ENCODE measurements around the gene TMEM184B.

DNA sequence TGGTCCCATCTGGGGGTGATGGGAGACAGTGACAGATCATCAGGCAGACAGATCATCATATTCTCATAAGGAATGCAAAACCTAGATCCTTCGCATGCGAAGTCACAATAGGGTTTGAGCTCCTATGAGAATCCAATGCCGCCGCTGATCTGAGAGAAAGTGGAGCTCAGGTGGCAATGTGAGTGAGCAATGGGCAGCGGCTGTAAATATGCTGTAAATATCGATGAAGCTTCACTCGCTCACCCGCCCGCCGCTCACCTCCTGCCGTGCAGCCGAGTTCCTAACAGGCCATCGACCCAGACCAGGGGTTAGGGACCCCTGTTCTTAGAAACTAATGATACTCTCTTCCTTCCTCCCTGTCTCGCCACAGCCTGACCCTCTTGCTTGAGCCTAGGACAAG, 81.8 kb downstream of the TMEM184B start:
- TF ChIP-seq, protein P1, sequence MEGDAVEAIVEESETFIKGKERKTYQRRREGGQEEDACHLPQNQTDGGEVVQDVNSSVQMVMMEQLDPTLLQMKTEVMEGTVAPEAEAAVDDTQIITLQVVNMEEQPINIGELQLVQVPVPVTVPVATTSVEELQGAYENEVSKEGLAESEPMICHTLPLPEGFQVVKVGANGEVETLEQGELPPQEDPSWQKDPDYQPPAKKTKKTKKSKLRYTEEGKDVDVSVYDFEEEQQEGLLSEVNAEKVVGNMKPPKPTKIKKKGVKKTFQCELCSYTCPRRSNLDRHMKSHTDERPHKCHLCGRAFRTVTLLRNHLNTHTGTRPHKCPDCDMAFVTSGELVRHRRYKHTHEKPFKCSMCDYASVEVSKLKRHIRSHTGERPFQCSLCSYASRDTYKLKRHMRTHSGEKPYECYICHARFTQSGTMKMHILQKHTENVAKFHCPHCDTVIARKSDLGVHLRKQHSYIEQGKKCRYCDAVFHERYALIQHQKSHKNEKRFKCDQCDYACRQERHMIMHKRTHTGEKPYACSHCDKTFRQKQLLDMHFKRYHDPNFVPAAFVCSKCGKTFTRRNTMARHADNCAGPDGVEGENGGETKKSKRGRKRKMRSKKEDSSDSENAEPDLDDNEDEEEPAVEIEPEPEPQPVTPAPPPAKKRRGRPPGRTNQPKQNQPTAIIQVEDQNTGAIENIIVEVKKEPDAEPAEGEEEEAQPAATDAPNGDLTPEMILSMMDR (IDR thresholded peaks at IDR 0.05; ENCODE audit: low read depth, low read length, poor library complexity, severe bottlenecking) = no peak
- no peak for TF ChIP-seq EZH2phosphoT487 (IDR thresholded peaks at IDR 0.05; ENCODE audit: borderline replicate concordance, low read length)
